Measurements from ENCODE around the gene DAZAP2. TPM values are rescaled to one million over a fixed set of nuclear protein-coding genes. Genes with fewer than 3 reads are reported as not detected.

DAZAP2 gene
- polyA plus RNA-seq, 1 donor (not counting 4 experiments of a cell fraction or from before 2014, with no cell fraction given) = 199 TPM

GRCh38 chr12:51242876-51243275 lies 4.2 kb downstream of the DAZAP2 start:
- TF ChIP-seq EZH2 (IDR thresholded peaks at IDR 0.05; ENCODE audit: low read length) (no peak), CTCF (optimal IDR thresholded peaks at IDR 0.05 in 1 of 3, IDR thresholded peaks at IDR 0.05 in 1 of 3, conservative IDR thresholded peaks at IDR 0.05 in 1 of 3; ENCODE audit: extremely low read depth in 1 of 3, insufficient read depth in 2 of 3, low read length in 3 of 3) (no peak)
- Histone ChIP-seq H3K27ac (ENCODE audit: control insufficient read depth, insufficient read depth, low read length) (no peak overlapping the region), H3K4me1 (ENCODE audit: control insufficient read depth, extremely low read depth, insufficient read depth, low read length) (peaks cover 22% of the 10 kb centered on the region), H3K9ac (ENCODE audit: control insufficient read depth, extremely low read depth, insufficient read depth, low read length) (no peak overlapping the region), H3K4me3 (ENCODE audit: control insufficient read depth in 2 of 3, extremely low read depth in 1 of 3, insufficient read depth in 2 of 3, low read depth in 1 of 3, low read length in 3 of 3) (no peak overlapping the region), H3K9me3 (ENCODE audit: control insufficient read depth, low read depth, low read length) (no peaks in the 10 kb centered on the region), H3K4me2 (ENCODE audit: control insufficient read depth, extremely low read depth, insufficient read depth, low read depth, low read length) (no peak overlapping the region), H3K79me2 (ENCODE audit: control insufficient read depth, insufficient read depth, low read length) (peaks cover 23% of the 10 kb centered on the region), H3K9me1 (ENCODE audit: control insufficient read depth, extremely low read depth, insufficient read depth, low read length) (peaks cover 3% of the 10 kb centered on the region), H2AFZ (ENCODE audit: control insufficient read depth, low read length) (no peak overlapping the region), H4K20me1 (ENCODE audit: control insufficient read depth, extremely low read depth, insufficient read depth, low read length) (peaks cover 6% of the 10 kb centered on the region), H3K36me3 (ENCODE audit: control insufficient read depth in 2 of 2, extremely low read depth in 1 of 2, insufficient read depth in 2 of 2, low read length in 2 of 2) (peaks cover 30 to 53% of the 10 kb centered on the region in 2 experiments), H3K27me3 (ENCODE audit: control insufficient read depth, extremely low read depth, insufficient read depth, low read length) (no peaks in the 10 kb centered on the region)
- no peak for DNase-seq (ENCODE audit: low read depth, low spot score)
- dilution Hi-C loops (cut with MboI; ENCODE audit: extremely low pct_ligation_motif_present, low sequenced_read_pairs) = no loop called here
- no peak for FAIRE-seq

DNA sequence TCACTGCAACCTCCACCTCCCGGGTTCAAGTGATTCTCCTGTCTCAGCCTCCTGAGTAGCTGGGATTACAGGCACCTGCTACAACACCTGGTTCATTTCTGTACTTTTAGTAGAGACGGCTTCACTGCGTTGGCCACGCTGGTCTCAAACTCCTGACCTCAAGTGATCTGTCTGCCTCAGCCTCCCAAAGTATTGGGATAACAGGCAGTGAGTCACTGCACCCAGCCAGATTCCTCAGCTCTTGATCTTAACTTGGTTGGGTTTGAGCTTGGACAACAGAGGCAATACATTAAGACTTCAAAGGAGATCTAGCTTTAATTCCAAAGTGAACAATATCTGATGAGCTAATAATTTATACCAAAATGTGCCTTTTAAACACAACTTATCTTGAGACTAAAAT lies 5.6 kb downstream of the DAZAP2 start:
- H3K9me3 ChIP-seq (ENCODE audit: control insufficient read depth, low read depth, low read length) = no peaks in the 10 kb centered on the region

More for the DNA sequence above, 5.6 kb downstream of the DAZAP2 start:
- H3K36me3 ChIP-seq (ENCODE audit: control insufficient read depth in 2 of 2, extremely low read depth in 1 of 2, insufficient read depth in 2 of 2, low read length in 2 of 2) = peaks cover 30 to 53% of the 10 kb centered on the region in 2 experiments
- DNase-seq (ENCODE audit: low read depth, low spot score) (no peak), FAIRE-seq (no peak)
- H3K4me1 ChIP-seq (ENCODE audit: control insufficient read depth, extremely low read depth, insufficient read depth, low read length) = peaks cover 17% of the 10 kb centered on the region
- H3K4me2 ChIP-seq (ENCODE audit: control insufficient read depth, extremely low read depth, insufficient read depth, low read depth, low read length) = no peak overlapping the region
- dilution Hi-C loops (cut with MboI; ENCODE audit: extremely low pct_ligation_motif_present, low sequenced_read_pairs) = no loop called here
- peaks cover 6% of the 10 kb centered on the region for H4K20me1 ChIP-seq (ENCODE audit: control insufficient read depth, extremely low read depth, insufficient read depth, low read length)
- H3K79me2 ChIP-seq (ENCODE audit: control insufficient read depth, insufficient read depth, low read length) = peaks cover 22% of the 10 kb centered on the region
- H2AFZ ChIP-seq (ENCODE audit: control insufficient read depth, low read length) = no peak overlapping the region
- TF ChIP-seq EZH2 (IDR thresholded peaks at IDR 0.05; ENCODE audit: low read length) = no peak
- TF ChIP-seq CTCF (optimal IDR thresholded peaks at IDR 0.05 in 1 of 3, IDR thresholded peaks at IDR 0.05 in 1 of 3, conservative IDR thresholded peaks at IDR 0.05 in 1 of 3; ENCODE audit: extremely low read depth in 1 of 3, insufficient read depth in 2 of 3, low read length in 3 of 3) = no peak
- no peak overlapping the region for H3K27ac ChIP-seq (ENCODE audit: control insufficient read depth, insufficient read depth, low read length)
- H3K27me3 ChIP-seq (ENCODE audit: control insufficient read depth, extremely low read depth, insufficient read depth, low read length) = no peaks in the 10 kb centered on the region
- H3K4me3 ChIP-seq (ENCODE audit: control insufficient read depth in 2 of 3, extremely low read depth in 1 of 3, insufficient read depth in 2 of 3, low read depth in 1 of 3, low read length in 3 of 3) = no peak overlapping the region
- H3K9me1 ChIP-seq (ENCODE audit: control insufficient read depth, extremely low read depth, insufficient read depth, low read length) = peaks cover 3% of the 10 kb centered on the region
- H3K9ac ChIP-seq (ENCODE audit: control insufficient read depth, extremely low read depth, insufficient read depth, low read length) = no peak overlapping the region

Measured in keratinocyte (primary cell).